NOMO-1 treated with DMSO at 0.1 percent for 48 hours (cell line): ENCODE results near the gene BDH1.
"Not testable (repeated sequence)": the region's sequence is repeated elsewhere in the genome, so short reads cannot be mapped to it uniquely, and the experiment has no call there.

Experiments
- DNase-seq: peaks from one replicate; lab custom pipeline; 2025; ENCODE audit not compliant: unreplicated experiment; lab: John Stamatoyannopoulos, UW

BDH1 gene

GRCh38 chr3:197555281-197556261, at the start of gene BDH1:
Gene BDH1 (minus strand): TSS chr3:197555968. CDS start chr3:197546443, 9,525 bp downstream.
- DNase-seq, result peak; percentile 66

GRCh38 chr3:197603317-197603933, 47.7 kb upstream of the BDH1 start:
- no peak for DNase-seq

DNA sequence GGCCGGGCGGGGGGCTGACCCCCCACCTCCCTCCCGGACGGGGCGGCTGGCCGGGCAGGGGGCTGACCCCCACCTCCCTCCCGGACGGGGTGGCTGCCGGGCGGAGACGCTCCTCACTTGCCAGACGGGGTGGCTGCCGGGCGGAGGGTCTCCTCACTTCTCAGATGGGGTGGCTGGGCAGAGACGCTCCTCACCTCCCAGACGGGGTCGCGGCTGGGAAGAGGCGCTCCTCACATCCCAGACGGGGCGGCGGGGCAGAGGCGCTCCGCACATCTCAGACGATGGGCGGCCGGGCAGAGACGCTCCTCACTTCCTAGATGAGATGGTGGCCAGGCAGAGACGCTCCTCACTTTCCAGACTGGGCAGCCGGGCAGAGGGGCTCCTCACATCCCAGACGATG, 46.6 kb upstream of the BDH1 start:
- not testable (repeated sequence) for DNase-seq

DNA sequence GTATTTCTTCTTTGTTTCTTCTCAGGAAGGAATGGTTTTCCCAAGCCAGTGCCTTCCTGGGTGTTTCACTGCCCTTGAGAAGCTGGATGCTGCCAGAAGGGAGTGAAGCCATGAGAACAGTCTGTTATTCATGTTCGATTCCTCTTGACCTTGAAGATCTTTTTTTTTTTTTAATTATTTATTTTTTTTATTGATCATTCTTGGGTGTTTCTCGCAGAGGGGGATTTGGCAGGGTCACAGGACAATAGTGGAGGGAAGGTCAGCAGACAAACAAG, 45.7 kb upstream of the BDH1 start:
- DNase-seq, result not testable (repeated sequence)

DNA sequence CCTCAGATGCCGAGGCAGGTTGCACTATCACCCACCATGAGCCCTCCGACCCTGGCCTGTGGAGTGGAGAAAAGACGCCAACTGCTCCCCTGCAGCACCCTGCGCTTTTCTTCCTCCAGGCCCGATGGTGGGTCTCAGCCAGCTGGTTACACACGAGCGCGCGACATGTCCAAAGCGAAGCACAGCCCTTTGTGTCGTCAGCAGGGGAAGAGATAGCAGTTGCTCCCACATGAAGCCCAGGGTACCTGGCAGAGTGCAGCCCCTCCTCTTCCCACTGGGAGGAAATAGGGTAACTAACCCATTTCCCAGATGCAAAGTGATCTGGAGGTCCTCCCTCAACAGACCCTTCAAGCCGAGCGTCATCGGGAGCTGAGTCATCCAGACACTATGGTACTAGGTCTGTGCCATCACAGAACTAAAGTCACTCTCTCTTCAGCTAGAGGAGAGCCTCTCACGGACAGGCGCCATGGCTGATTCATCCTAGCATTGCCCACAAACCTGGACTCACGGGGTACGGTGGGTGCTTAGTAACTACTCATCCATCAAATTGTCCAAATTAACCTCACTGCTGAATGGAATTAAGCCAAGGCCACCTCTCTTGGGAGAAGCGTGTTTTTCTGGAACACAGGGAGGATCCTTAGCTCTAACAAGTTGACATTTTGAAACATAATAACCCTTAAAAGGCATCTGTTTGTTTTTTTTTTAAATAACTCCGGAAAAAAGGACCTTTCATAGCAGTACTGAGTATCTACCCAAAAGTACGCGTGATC, 45.2 kb upstream of the BDH1 start:
- no peak for DNase-seq

DNA sequence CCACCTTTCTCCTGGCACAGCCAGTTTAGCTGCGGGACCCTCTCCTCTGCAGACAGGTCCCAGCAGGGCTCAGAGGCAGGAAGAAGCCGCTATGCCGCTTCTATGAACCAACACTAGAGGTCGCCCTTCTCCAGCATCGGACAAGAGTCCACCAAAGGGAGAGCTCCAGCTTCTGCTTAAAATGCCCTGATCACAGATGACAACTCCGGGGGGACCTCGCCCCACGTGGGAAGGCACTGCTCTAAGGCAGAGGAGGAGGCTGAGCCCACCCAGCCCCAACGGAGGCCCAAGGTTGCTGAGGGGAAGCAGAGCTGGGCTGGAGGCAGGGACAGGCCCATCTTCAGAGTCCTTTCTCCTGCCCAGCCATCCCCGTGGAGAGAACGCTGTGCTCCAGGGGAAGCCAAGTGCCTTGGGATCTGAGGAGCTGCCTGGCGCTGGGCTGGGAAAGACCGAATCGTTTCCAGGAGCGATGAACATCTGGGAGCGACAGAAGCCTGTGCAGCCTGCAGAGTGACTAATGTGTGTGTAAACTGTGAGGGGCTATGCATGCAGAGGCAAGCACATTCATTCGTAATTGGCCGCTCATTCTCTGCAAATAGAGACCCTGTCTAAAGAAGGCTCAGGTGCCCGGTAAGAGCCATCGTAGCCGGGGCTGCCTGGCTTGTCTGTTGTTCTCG, 43.5 kb upstream of the BDH1 start:
- no peak for DNase-seq

DNA sequence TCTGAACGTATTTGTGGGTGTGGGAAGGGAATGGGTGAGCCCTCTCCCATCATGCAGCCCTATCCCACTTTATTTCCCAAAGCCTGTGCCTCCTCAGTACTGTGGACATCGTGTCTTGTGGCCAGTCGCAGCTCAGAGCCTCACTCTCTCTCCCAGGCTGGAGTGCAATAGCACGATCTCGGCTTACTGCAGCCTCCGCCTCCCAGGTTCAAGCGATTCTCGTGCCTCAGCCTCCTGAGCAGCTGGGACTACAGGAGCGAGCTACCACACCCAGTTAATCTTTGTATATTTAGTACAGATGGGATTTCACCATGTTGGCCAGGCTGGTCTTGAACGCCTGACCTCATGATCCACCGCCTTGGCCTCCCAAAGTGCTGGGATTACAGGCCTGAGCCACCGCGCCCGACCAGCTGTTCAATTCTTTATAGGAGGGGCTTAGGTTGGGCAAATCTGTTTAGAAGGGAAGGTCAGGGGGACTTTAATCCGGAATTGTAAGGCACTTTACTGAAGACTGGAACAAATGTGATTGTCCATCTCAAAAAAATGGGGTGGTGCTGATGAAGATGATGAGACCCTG, 42.7 kb upstream of the BDH1 start:
- DNase-seq, result no peak

GRCh38 chr3:197597335-197597734, 41.6 kb upstream of the BDH1 start:
- no peak for DNase-seq

DNA sequence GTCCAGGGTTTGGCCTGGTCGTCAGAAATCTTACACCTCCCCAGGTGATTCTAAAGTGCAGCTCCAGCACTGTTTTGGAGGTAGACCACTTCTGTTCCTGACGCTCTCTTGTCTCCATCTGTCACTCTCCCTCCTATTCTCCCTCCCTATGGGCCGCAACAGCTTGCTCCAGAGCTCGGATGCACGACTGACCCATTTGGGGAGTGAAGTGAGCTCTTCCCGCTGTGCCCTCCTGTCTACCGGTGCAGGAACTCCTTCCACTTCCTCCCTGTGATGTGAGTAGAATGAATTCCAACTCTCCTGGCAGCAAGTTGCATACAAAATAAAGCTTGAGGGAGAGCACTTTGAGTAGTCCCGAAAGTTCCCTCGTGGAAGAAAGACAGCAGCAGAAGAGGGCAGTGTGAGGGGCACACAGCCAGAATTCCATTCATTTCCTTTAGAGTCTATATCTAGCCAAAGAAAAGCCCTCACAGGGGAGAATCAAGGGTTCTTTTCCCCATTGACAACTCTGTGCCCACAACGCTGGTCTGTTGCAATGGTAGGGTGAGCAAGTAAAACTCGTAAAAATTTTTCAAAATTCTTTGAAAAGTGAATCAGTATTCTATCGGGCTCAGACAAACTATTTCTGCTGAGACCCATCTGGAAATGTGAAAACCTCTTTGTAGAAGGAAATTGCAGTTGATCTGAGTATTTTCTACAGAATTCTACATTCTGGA, 39.9 kb upstream of the BDH1 start:
- no peak for DNase-seq

- no peak for DNase-seq
Observed at GRCh38 chr3:197593046-197593380, 37.2 kb upstream of the BDH1 start.

GRCh38 chr3:197592361-197593045, 36.7 kb upstream of the BDH1 start:
- DNase-seq, result no peak

DNA sequence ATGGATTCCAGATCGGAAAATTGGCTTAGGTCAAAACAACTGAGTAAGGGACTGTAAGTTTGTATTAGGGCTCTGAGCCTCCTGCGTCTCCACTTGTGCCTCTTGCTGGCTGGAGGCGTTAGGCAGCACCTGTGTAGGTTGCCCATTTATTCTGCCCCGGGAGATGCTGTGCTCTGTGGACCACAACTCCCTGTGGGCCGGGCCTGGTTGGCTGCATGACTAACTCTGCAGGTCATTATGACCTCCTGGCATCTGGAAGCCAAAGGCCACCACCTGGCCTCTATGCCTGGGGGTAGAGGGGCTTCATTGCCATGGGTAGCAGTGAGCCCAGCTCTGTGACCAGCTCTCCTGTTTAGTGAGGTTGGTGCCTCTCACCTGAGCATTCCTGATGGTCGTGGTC, 36.0 kb upstream of the BDH1 start:
- DNase-seq, result no peak

- DNase-seq, result no peak
Observed at GRCh38 chr3:197590313-197590962, 34.7 kb upstream of the BDH1 start.

DNA sequence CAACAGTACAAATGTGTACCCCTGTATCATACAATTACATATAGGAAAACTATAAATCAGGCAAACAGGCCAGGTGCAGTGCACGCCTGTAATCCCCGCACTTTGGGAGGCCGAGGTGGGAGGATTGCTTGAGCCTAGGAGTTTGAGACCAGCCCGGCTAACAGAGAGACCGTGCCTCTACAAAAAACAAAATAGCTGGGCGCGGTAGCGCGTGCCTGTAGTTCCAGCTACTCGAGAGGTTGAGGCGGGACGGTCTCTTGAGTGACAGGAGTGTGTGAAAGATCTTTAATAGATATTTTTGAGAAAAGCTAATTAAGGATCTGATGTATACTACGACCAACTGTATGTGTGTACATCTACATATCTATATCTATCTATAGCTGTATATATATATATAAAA, 33.8 kb upstream of the BDH1 start:
- DNase-seq, result no peak

DNA sequence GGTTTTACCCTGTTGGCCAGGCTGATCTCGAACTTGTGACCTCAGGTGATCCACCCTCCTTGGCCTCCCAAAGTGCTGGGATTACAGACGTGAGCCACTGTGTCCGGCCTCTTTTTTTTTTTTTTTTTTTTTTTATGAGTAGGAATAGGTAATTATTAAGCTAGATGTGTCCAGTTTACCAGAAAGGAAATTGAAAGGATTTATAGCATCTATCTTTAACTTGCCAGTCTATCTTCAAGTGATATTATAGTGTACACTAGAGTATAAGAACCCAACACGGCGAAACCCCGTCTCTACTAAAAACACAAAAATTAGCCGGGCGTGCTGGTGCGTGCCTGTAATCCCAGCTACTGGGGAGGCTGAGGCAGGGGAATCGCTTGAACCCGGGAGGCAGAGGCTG, 31.0 kb upstream of the BDH1 start:
- not testable (repeated sequence) for DNase-seq

GRCh38 chr3:197586181-197586580, 30.4 kb upstream of the BDH1 start:
- DNase-seq, result no peak

DNA sequence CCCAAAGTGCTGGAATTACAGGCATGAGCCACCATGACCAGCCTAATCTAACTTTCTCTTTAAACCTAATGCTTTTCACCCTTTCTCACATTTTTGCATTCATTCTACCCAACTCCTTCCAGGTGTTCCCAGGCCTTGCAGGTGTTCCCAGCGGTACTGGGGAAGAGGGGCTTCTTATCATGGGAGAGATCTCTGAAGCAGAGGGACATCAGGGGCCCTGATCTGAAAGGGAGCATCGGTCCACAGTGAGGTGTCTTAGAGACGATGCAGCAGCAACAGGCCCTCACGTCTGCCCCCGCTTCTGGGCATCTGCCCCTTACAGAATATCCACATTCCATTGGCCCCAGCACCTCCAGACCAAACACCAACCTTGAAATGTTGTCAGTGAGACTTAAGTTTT, 29.0 kb upstream of the BDH1 start:
- no peak for DNase-seq

DNA sequence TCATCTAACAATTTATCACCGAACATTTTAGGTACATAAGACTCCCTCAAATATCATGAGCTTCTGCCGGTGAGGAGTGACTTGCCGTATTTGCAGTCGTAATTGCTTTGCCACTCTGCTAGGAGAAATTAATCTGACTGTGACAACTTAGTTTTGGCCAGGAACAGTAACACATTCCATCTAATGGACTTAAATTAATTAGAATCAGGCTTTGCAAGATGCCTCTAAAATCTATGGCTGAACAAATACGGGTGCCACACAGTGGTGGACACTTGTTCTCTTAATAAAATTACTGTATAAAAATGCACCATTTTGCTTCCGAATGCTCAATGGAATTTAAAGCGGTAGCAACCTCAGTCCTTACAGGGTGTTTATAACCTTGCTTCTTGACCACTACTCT, 27.6 kb upstream of the BDH1 start:
- DNase-seq, result no peak

DNA sequence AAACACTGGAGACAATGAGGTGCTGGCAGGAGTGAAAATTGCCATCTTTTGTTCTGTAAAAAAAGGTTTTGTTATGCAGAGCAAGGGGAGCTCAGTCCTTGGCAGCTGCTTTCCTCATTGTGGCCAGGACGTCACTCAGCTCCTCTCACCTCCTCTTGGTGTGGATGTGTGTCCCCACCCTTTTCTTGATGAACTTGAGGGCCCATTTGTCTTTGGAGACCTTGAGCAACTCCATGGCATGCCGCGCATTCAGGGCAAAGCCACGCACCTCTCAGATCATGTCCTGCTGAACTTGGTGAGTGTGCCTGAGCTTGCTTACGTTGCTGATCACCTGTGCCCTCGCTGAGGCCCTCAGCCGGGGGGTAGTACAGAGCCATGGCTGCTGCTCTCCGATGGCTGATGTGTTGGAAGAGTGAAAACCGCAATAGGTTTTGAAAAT, 24.5 kb upstream of the BDH1 start:
- no peak for DNase-seq
